Measurements from ENCODE around the gene PAX5.

- peak; percentile 62 for TF ChIP-seq CTCF (IDR thresholded peaks at IDR 0.05; ENCODE audit: low read length)
- TF ChIP-seq EZH2 (optimal IDR thresholded peaks at IDR 0.05; ENCODE audit: low read depth, low read length), result no peak
- no peak for TF ChIP-seq EZH2phosphoT487 (IDR thresholded peaks at IDR 0.05; ENCODE audit: low read length)
Measured at GRCh38 chr9:36855448-36856315, 178.4 kb downstream of the PAX5 start.
